ENCODE results near the gene HCRTR1.

HCRTR1 gene
- long read RNA-seq, donor 1, result 0 reads
- long read RNA-seq, donor 2, result 0 reads
- long read RNA-seq, donor 3, result 0 reads
- long read RNA-seq, donor 4, partial matches to known transcripts, result 17 of 47 reads
- long read RNA-seq, donor 4, other reads (novel, unspliced or antisense), result 30 of 47 reads
- long read RNA-seq, donor 5, result 0 reads
- long read RNA-seq, donor 6, result 0 reads
- long read RNA-seq, donor 7, result 0 reads
- long read RNA-seq, donor 8, result 0 reads

DNA sequence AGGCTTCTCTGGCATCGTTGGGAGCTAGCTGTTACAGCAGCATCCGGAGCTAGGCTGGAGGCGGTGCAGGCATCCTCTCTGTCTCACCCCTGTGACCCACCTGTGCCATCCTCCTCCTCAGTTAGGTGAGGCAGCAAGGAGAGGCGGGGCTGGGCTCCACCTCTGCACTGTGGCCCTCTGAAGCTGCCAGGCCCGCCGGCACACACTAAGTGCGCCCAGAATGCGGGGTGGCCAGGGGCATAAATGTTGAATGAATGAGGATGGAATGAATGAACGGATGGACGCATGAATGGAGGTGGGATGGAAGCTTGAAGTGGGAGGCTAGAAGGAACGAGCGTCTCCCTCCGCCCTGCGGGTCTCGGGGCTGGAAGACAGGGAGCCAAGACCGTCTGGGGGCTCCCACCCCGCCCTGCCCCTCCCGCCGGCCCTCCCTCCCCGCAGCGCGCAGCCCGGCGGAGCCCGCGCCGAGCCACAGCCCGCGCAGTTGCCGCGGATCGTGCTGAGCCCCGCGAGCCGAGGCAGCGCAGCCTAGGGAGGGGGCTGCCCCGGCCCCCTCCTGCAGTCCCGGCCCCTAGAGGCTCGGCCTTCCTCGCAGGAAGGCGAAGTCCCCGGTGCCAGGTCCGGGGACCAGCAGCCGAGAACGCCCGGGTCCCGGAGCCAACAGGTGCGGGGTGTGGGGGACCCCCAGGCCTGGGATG lies at the start of gene HCRTR1:
HCRTR1 (plus strand) TSS at position 472 of the 698 bp plus-strand sequence. CDS start 1,504 bp downstream, outside the sequence.
- DNase-seq, result no peak

GRCh38 chr1:31567956-31568570 lies 49.4 kb upstream of the HCRTR1 start:
- no peak for DNase-seq

DNA sequence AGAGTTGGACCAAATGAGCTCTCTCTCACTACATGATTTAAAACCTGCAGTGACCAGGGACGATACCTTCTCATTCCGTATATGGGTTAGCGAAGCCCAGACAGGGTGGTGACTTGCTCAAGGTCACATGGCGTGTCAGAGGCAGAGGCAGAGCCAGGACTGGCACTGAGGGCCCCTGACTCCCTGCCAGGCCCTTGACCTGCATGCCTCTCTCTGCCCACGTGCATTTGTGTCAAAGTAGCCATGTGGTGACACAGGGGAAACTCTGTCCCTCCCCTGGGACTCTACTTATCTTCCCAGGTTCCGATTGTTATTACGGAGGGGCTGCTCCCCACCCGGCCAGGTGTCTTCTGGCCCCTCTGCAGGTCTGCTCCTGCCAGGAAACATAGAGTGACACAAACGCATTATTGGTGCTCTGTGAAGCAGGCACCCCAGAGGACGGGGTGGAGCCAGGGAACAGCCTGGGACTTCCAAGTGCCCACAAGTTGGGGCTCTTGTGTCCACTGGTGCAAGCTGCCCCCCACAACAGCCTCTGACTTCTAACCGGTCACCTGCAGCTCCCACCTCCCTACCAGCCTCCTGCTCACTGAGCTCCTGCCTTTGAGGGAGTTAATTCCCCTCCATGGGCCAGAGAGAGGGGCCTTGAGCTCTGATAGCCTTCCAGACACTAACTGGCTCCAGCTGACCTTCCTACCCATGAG lies 48.4 kb upstream of the HCRTR1 start:
- no peak for DNase-seq

DNA sequence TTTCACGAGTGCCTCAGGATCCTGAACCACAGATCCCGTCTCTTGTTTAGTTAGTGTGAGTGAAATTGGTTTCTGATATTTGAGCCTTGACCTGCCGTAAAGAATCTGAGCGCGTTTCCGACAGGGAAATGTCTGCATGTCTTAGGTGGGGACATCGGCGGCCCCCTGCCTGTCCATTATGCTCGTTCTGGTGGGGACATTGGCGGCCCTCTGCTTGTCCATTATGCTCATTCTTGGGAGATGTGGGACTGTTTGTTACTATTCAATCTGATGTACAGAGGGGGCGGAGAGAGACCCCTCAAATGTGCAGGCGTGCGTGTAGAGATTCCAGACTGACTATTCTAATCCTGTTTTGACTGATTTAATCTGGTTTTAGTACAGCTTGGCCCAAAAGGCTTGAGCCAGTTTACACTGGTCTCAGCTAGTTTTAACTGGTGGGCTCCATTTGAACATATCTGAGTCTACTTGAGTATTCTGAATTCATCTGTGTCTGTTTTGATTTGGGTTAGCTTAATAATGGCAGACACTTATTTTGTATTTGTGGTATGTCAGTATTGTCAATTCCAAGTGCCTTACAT lies 47.8 kb upstream of the HCRTR1 start:
- no peak for DNase-seq

DNA sequence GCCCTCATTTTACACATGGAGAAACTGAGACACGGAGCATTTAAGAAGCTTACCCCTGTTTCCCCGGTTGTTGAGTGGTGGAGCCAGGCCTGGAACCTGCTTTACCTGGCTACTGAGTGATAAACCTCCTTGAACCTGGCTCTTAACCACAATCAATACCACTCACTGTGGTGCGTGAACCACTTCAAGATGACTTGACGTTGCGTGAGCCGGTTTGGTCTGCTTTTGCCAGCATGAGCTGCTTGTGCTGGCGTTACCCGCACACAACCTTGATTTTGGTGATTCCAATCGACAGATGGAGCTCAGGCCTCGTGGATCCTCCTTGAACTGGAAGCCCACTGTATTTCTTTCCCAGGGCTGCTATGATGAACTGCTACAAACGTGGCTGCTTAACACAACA lies 47.3 kb upstream of the HCRTR1 start:
- no peak for DNase-seq

DNA sequence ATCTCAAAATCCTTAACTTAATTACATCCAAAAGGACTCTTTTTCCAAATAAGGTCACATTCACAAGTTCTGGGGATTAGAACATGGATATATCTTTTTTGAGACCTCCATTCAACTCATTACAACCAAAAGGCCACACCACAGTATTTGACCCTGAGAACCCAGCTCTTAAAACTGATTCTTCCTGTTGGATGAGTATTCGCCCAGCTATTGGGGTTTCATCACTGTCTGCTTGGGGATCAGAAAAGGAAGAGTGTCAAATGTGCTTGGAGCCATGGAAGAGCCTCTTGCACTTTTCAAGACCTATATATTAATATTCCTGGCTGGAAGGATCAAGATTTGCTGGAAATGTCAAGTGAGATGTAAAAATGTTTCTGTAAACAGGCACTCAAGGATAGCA lies 46.6 kb upstream of the HCRTR1 start:
- no peak for DNase-seq

DNA sequence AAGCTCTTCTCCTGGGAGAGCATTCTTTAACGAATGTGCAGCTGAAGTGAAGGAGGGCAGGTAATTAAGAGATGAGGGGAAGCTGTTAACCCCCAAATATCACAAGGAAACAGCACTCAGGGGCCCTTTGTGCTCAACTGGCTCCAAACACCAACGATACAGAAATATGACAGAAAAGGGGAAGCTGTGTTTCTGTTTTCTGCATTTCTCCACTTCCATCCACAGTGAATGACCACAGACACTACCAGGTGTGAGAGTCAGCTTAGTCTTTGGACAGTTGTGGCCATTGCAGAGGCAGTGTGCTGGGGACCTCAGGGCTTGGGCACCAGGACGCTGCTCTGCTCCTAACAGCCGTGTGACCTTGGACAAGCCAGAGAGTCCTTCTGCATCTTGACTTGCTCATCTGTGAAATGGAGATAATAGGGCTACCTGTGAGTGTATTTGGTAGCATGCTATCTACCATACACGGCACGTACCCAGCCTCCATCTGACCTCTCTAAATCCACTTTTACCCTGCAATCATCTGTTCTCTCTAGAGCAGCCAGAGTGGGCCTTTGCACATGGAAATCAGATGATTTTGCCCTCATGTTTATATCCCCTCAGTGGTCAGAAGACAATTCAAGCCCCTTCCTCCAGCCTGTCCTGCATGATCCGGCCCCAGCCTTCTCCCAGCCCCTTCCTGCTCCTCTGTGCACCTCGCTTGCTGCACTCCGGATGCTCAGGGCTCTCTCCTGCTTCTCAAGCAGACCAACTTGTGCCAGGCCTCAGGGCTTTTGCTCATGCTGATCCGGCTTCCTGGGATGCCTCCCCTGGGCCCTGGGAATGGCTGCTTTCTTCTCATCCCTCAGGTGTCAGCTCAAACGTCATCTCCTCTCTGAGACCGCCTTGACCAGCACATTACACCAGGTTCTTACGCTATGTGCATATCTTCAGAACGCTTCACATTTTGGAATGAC lies 45.9 kb upstream of the HCRTR1 start:
- DNase-seq, result no peak

DNA sequence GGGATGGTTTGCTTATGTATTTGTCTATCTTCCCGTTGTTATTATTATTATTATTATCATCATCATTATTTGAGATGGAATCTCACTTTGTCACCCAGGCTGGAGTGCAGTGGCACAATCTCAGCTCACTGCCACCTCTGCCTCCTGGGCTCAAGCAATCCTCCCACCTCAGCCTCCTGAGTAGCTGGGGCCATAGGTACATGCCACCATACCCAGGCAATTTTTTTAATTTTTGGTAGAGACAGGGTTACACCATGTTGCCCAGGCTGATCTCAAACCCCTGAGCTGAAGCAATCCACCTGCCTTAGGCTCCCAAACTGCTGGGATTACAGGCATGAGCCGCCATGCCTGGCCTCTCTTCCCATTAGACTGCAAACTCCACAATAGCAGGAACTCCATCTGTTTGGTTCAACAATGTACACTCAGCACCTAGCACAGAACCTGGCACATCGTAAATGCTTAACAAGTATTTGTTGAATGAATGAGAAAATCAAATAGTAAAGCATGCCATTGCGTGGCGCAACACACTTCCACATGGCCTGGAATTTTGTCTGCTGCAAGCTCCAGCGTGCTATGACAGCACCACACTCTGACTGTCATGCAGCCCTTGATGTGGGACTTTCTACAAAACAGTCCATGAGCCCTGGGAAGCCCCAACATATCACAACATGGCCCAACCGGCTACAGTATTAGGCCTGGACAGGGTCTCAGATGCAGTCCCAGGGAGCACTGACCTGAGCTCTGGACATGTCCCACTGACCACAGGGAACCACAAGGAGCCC lies 45.0 kb upstream of the HCRTR1 start:
- DNase-seq, result no peak

- no peak for DNase-seq
Measured at GRCh38 chr1:31573261-31573660, 44.2 kb upstream of the HCRTR1 start.

DNA sequence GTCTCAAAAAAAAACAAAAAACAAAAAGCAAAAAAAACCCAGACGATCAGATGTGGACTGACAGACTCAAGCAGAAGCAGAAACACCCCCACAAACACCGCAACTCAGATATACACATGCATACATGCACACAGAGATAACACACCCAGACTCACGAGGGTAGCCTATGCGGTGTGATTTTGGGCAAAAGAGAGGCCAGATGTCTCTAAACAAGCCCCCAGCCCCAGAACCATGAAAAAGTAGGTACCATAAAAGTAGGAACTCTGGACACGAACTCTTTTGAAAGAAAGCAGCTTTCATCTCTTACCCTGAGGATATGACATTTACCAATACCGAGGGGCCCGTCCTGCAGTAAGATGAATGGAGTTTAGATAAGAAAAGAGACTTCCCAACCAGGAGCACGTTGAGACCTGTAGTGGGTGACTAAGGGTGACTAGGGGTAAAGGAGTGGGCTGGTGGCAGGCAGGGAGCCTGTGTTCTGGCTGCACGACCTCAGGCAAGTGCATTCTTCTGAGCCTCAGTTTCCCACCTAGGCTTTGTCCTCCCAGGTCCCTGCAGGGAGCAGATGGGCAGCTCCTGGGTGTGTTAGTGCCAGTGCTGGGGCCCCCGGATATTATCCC lies 42.6 kb upstream of the HCRTR1 start:
- DNase-seq, result no peak

DNA sequence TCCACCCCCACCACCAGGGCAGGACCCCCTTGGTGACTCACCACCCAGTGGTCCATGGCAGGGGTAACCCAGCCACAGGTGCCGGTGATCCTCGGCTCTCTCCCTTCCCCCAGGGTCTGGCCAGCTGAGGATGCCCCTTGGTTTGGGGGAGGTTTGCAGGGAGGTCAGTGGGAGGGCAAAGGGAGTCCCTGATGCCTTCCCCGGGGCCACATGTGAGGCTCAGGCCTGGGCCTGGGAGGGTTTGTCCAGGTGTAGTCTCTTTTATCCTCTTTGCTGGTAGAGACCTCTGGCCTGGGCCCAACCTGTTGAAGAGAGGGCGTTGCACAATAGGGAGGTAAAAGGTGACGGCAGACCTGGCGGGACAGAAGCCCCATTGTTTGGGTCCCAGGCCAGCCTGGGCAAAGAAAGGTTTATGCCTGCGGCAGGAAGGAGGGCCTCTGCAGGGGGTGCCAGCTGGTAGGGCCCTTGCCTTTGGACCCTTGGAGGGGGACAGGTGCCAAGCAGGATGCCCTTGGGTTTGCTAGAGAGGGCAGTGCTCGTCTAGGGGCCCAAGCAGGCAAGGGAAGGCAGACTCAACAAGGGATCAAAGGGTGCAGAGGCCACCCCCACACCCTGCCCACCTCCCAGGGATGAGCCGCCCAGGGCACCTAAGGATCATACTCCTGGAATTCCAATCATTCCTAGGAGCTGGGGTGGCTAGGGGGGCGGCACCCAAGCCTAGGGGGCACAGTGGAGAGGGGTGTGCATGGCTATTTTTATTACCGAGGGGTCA lies 41.9 kb upstream of the HCRTR1 start:
- no peak for DNase-seq

DNA sequence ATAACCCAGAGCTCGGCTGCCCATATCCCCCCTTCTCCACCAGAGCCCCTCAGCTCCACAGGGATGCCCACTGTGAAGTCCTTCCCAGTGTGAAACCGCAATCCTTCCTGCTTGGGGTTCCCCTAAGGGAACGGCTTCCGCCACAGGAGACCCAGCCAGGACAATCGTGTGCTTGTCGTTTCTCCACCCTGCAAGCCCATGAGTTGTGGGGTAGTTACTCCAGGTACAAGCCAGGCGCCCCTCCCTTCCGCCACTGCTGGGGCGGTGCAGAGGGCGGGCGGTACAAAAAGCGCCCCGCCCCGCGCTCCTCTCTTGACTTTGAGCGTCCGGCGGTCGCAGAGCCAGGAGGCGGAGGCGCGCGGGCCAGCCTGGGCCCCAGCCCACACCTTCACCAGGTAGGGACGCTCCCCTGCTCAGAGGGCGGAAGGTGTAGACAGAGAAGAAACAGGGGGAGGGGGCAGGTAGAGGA lies 41.3 kb upstream of the HCRTR1 start, which contains the start of gene TINAGL1:
TINAGL1 (plus strand) TSS at position 315 of the 469 bp plus-strand sequence. CDS start 634 bp downstream, outside the sequence.
- peak; percentile 73 for DNase-seq

DNA sequence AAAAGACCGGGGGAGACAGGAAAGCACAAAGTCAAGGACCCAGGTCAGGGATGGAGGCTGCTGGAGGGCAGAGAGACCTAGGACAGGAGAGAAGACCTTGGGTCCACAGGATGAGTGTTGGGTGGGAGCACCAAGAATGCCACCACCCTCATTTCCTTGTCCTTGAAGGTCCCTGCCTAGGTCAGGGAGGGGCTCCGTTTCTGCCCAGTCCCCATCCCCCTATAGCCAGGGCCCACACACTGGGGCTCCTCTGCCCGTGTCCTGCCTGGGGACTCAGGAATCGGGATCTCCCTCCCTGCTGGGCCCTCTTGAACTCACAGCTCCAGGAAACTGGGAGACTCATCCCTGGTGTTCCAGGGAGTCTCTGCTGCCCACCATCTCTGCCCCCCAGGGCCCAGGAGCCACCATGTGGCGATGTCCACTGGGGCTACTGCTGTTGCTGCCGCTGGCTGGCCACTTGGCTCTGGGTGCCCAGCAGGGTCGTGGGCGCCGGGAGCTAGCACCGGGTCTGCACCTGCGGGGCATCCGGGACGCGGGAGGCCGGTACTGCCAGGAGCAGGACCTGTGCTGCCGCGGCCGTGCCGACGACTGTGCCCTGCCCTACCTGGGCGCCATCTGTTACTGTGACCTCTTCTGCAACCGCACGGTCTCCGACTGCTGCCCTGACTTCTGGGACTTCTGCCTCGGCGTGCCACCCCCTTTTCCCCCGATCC lies 40.6 kb upstream of the HCRTR1 start:
- no peak for DNase-seq

DNA sequence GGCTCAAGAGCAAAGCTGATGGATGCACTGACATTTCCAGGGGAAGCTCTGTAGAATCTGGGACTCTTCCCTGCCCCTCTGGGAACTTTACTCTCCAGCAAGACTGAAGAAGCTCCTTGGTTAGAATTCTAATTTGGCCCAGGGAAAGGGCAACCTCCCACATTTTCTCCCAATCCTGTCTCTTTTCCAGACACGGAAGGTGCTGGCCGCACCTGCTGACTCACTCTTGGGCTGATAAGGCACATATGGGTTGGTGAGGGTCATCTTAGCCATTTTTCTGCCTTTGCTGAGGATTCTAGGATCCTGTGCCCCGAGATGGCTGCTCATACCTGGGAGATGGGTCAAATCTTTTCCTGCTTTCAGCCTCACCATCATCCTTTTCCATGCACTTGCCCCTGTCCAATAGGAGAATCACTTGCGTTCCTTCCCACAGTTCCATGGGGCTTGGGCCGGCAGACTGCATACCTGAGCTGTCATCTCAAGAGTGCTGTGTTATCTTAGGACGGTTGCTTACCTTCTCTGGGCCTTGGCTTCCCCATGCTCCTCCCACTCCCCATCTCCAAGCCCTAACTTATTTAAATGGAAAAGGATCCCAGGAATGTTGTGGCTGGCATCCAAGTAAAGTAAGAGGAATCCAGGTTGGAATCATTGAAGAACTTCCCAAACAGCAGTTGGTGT lies 39.8 kb upstream of the HCRTR1 start:
- DNase-seq, result no peak

- peak; percentile 56 for DNase-seq
Measured at GRCh38 chr1:31579374-31579773, 38.1 kb upstream of the HCRTR1 start.

GRCh38 chr1:31580513-31580870 lies 37.0 kb upstream of the HCRTR1 start:
- DNase-seq, result no peak

GRCh38 chr1:31580891-31581603 lies 36.4 kb upstream of the HCRTR1 start:
- DNase-seq, result no peak
